GM12878 (cell line): ENCODE data around the gene SHMT2.
A peak's percentile ranks its signal among the peaks of the same experiment; 100 is the strongest.

ENCODE experiments used
- CEBPB ChIP-seq, 2 experiments: fragments of 150-350 bp in 1 of 2; IDR thresholded peaks; 2 replicates each; pipeline ENCODE4 v1.6.1; 2012 to 2014; ENCODE audit warnings: low read depth in 2 of 2, low read length in 2 of 2, borderline replicate concordance in 1 of 2, inconsistent platforms in 1 of 2
- CTCF ChIP-seq, 3 experiments: IDR thresholded peaks in 2 of 3; conservative IDR thresholded peaks in 1 of 3; 2 replicates each; pipeline ENCODE4 v1.5.1; 2011; ENCODE audit warnings: low read depth in 3 of 3, low read length in 3 of 3, mild to moderate bottlenecking in 3 of 3, control low read depth in 2 of 3, moderate library complexity in 2 of 3, inconsistent platforms in 1 of 3, mixed read lengths in 1 of 3; ENCODE audit not compliant: control insufficient read depth in 2 of 3, insufficient read depth in 1 of 3; ENCODE audit errors: extremely low read depth in 1 of 3
- EP300 ChIP-seq, 2 experiments: fragments of 150-350 bp in 1 of 2; IDR thresholded peaks; 2 replicates each; pipeline ENCODE4 v1.6.1; 2011 to 2012; ENCODE audit warnings: low read depth in 2 of 2, low read length in 2 of 2, borderline replicate concordance in 1 of 2, improper control_type of control experiment in 1 of 2, inconsistent platforms in 1 of 2; ENCODE audit not compliant: control insufficient read depth in 1 of 2
- NR2C2 ChIP-seq: IDR thresholded peaks from 2 replicates; pipeline ENCODE4 v1.6.1; 2011; ENCODE audit warnings: borderline replicate concordance, low read depth; ENCODE audit not compliant: control insufficient read depth, insufficient read length
- POLR2A ChIP-seq: IDR thresholded peaks from 2 replicates; pipeline ENCODE4 v1.6.1; 2011; ENCODE audit warnings: low read depth, mild to moderate bottlenecking, low read length
- POLR2AphosphoS5 ChIP-seq: IDR thresholded peaks from 2 replicates; pipeline ENCODE4 v1.6.1; 2011; ENCODE audit warnings: mild to moderate bottlenecking, low read length, inconsistent platforms
- RCOR1 ChIP-seq: conservative IDR thresholded peaks from 2 replicates; pipeline ENCODE4 v1.6.1; 2012; ENCODE audit warnings: low read depth, low read length, improper control_type of control experiment
- SIN3A ChIP-seq: IDR thresholded peaks from 2 replicates; pipeline ENCODE4 v1.6.1; 2012; ENCODE audit warnings: low read depth, low read length, improper control_type of control experiment
- SRF ChIP-seq, 2 experiments: IDR thresholded peaks; 2 replicates each; pipeline ENCODE4 v1.6.1; 2011; ENCODE audit warnings: low read depth in 2 of 2, low read length in 2 of 2, mild to moderate bottlenecking in 1 of 2, moderate library complexity in 1 of 2
- YY1 ChIP-seq: IDR thresholded peaks from 2 replicates; pipeline ENCODE4 v1.6.1; 2011; ENCODE audit warnings: low read depth, mild to moderate bottlenecking, low read length
- ZNF274 ChIP-seq: IDR thresholded peaks from one replicate; pipeline ENCODE4 v1.8.0; 2011; ENCODE audit not compliant: insufficient read length, insufficient read depth

GRCh38 chr12:57229046-57229633 is 371 bp upstream of the SHMT2 start:
- TF ChIP-seq EP300 (IDR thresholded peaks at IDR 0.05; ENCODE audit: borderline replicate concordance in 1 of 2, control insufficient read depth in 1 of 2, low read depth in 2 of 2, low read length in 2 of 2) (no peak), POLR2A (no peak), SRF (IDR thresholded peaks at IDR 0.05; ENCODE audit: low read depth in 2 of 2, low read length in 2 of 2) (no peak), CEBPB (IDR thresholded peaks at IDR 0.05; ENCODE audit: borderline replicate concordance in 1 of 2, low read depth in 2 of 2, low read length in 2 of 2) (no peak), POLR2AphosphoS5 (no peak), CTCF (IDR thresholded peaks at IDR 0.05 in 2 of 3, conservative IDR thresholded peaks at IDR 0.05 in 1 of 3; ENCODE audit: control insufficient read depth in 2 of 3, extremely low read depth in 1 of 3, insufficient read depth in 1 of 3, low read depth in 3 of 3, low read length in 3 of 3) (0 out of 6 replicates have a peak, but pooled peaks of 1 of the 3 experiments have one; percentile 2), SIN3A (no peak), YY1 (no peak), ZNF274 (no peak), RCOR1 (no peak), NR2C2 (no peak)
